HepG2 (cell line): ENCODE data around the gene UAP1. TPM values are rescaled to one million over a fixed set of nuclear protein-coding genes. Genes with fewer than 3 reads are reported as not detected.

Source experiments
- ASH2L ChIP-seq: fragments of 300-600, 200-600 bp; sonication (generic); IDR thresholded peaks from 2 replicates; pipeline ENCODE4 v1.7.0; 2017; ENCODE audit warnings: low read depth, mild to moderate bottlenecking, moderate library complexity, mixed read lengths, low read length; ENCODE audit not compliant: insufficient read length
- ATF6 ChIP-seq: sonication (generic); formaldehyde crosslinking; conservative IDR thresholded peaks from 2 replicates; pipeline ENCODE4 v1.4.0; 2020; ENCODE audit warnings: missing genetic modification reagents
- CBX5 ChIP-seq: sonication (generic); formaldehyde crosslinking; IDR thresholded peaks from 2 replicates; pipeline ENCODE4 v1.4.0; 2020; ENCODE audit warnings: missing genetic modification reagents, borderline replicate concordance
- HNF4G ChIP-seq, 2 experiments: sonication (generic) in 1 of 2; formaldehyde crosslinking in 1 of 2; IDR thresholded peaks; 2 replicates each; pipeline versions ENCODE4 v1.4.0 to v1.6.1; 2011 to 2020; ENCODE audit warnings: borderline replicate concordance in 2 of 2, low read depth in 2 of 2, mild to moderate bottlenecking in 2 of 2, low read length in 1 of 2, missing genetic modification reagents in 1 of 2, moderate library complexity in 1 of 2
- ISL2 ChIP-seq: sonication (generic); formaldehyde crosslinking; IDR thresholded peaks from 2 replicates; pipeline ENCODE4 v1.5.0; 2020; ENCODE audit warnings: missing genetic modification reagents
- PAF1 ChIP-seq: IDR thresholded peaks from 2 replicates; pipeline ENCODE4 v1.6.1; 2016; ENCODE audit warnings: missing genetic modification reagents, missing compliant biosample characterization
- PATZ1 ChIP-seq: sonication (generic); formaldehyde crosslinking; IDR thresholded peaks from 2 replicates; pipeline ENCODE4 v1.4.0; 2020; ENCODE audit warnings: missing genetic modification reagents
- PRMT3 ChIP-seq: sonication (generic); formaldehyde crosslinking; IDR thresholded peaks from 2 replicates; pipeline ENCODE4 v1.8.1; 2022; ENCODE audit warnings: low read depth, mild to moderate bottlenecking, moderate library complexity, missing genetic modification reagents, borderline replicate concordance
- SIN3A ChIP-seq: IDR thresholded peaks from 2 replicates; pipeline ENCODE4 v1.6.1; 2011; ENCODE audit warnings: low read depth, mild to moderate bottlenecking, control low read depth, low read length, borderline replicate concordance
- SP140L ChIP-seq: sonication (generic); formaldehyde crosslinking; IDR thresholded peaks from 2 replicates; pipeline ENCODE4 v1.4.0; 2020; ENCODE audit warnings: missing genetic modification reagents, borderline replicate concordance
- ZBTB21 ChIP-seq: sonication (generic); formaldehyde crosslinking; IDR thresholded peaks from 2 replicates; pipeline ENCODE4 v1.4.0; 2020; ENCODE audit warnings: missing genetic modification reagents
- ZNF251 ChIP-seq: sonication (generic); formaldehyde crosslinking; IDR thresholded peaks from 2 replicates; pipeline ENCODE4 v1.9.0; 2021; ENCODE audit warnings: mild to moderate bottlenecking, missing genetic modification reagents
- ZNF660 ChIP-seq: sonication (generic); formaldehyde crosslinking; IDR thresholded peaks from 2 replicates; pipeline ENCODE4 v1.5.1; 2020; ENCODE audit warnings: mild to moderate bottlenecking, low read depth, missing genetic modification reagents, borderline replicate concordance
- ZNF709 ChIP-seq: sonication (generic); formaldehyde crosslinking; IDR thresholded peaks from 2 replicates; pipeline ENCODE4 v1.5.0; 2020; ENCODE audit warnings: mild to moderate bottlenecking, missing genetic modification reagents
- ZSCAN31 ChIP-seq: sonication (generic); formaldehyde crosslinking; IDR thresholded peaks from 2 replicates; pipeline ENCODE4 v1.5.0; 2020; ENCODE audit warnings: low read depth, mild to moderate bottlenecking, missing genetic modification reagents
- polyA plus RNA-seq, 8 experiments: library from polyadenylated mRNA; depleted of rRNA in 3 of 8; stranded (reverse) in 7 of 8; unstranded in 1 of 8; fragments of >200 nt; fragmentation: Illumina TruSeq in 4 of 8; extraction: Trizol in 4 of 8; gene quantifications; 2 replicates each; pipeline versions ENCODE4 v1.2.1 to v1.2.3, GENCODE V29; 2011 to 2016; ENCODE audit warnings: low read depth in 4 of 8, missing spikeins in 1 of 8, mixed read lengths in 1 of 8; ENCODE audit not compliant: insufficient read depth in 1 of 8
- total RNA-seq, 5 experiments: library from RNA; depleted of rRNA; stranded (reverse); fragments of >200 nt; fragmentation: Illumina TruSeq; extraction: Trizol; gene quantifications; 2 replicates each; pipeline ENCODE4 v1.2.3, GENCODE V29; 2016; ENCODE audit warnings: low read depth in 1 of 5
- TF ChIP-seq, protein P1 (sequence below): sonication (generic); formaldehyde crosslinking; IDR thresholded peaks from 2 replicates; pipeline ENCODE4 v1.9.0; 2021; ENCODE audit warnings: missing genetic modification reagents, borderline replicate concordance
- TF ChIP-seq, protein P2 (sequence below): sonication (generic); formaldehyde crosslinking; IDR thresholded peaks from 2 replicates; pipeline ENCODE4 v1.5.1; 2020; ENCODE audit warnings: missing genetic modification reagents, mild to moderate bottlenecking, borderline replicate concordance
- TF ChIP-seq, protein P3 (sequence below): sonication (generic); formaldehyde crosslinking; IDR thresholded peaks from 2 replicates; pipeline ENCODE4 v1.4.0; 2020; ENCODE audit warnings: mild to moderate bottlenecking, missing genetic modification reagents
- TF ChIP-seq, protein P4 (sequence below): IDR thresholded peaks from 2 replicates; pipeline ENCODE4 v1.6.1; 2018; ENCODE audit warnings: missing genetic modification reagents

The UAP1 gene
- total and polyA plus RNA-seq, 2 of the 13 experiments (the other 11 are each of a cell fraction or from before 2014, with no cell fraction given) = 48.4 to 117 TPM

DNA sequence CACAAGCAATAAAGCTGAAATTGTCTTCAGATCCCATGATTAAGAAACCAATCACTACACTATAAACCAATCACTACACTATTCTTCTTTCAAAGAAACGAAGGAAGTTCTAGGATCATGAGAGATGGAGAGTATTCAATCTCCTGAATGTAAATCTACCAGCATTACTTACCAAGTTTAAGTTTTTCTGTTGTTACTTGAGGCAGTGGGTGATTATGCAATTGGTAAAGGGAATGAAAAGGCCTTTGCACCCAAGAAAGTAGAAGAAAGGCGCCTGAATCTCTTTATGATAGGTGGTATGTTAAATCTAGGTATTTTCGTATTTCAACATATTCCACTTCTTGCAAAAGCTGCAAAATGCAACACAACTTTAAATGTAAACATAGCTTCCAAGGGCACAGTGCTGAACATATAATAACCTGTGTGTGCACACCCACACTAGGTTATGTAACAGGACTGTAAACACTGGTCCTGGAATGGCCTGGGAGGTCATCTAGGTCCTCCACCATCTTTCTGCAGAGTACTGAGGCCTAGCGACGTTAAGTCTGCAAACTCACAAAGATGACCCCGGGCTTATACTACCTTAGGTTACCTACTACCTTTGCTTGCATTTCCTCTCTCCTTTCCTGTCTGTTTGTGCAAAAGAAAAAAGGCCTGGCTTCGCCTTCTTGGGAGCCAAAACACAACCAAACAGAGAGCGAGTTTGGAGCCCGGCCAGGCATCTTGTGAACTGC is 1.1 kb upstream of the UAP1 start (continued):
- TF ChIP-seq CBX5 (CRISPR knock-in tag) (peak; percentile 83; the same call in 1 of the 2 replicates), SIN3A (0 out of 2 replicates have a peak, but pooled peaks have one; percentile 48), ASH2L (peak; percentile 45), ZNF251 (CRISPR knock-in tag) (no peak), HNF4G (IDR thresholded peaks at IDR 0.05; ENCODE audit: borderline replicate concordance, low read depth, low read length) (peak; percentile 50; the same call in 1 of the 2 replicates), HNF4G (CRISPR knock-in tag; IDR thresholded peaks at IDR 0.05; ENCODE audit: borderline replicate concordance, low read depth) (peak; percentile 38; the same call in 1 of the 2 replicates), ZNF660 (CRISPR knock-in tag) (no peak), ISL2 (peak; percentile 42; the same call in 1 of the 2 replicates), ZNF709 (CRISPR knock-in tag) (0 out of 2 replicates have a peak, but pooled peaks have one; percentile 63), PRMT3 (CRISPR knock-in tag) (no peak), PATZ1 (CRISPR knock-in tag) (peak; percentile 73; the same call in 1 of the 2 replicates), ATF6 (CRISPR knock-in tag) (no peak), ZBTB21 (CRISPR knock-in tag) (no peak), PAF1 (CRISPR knock-in tag) (no peak), SP140L (CRISPR knock-in tag) (no peak), ZSCAN31 (0 out of 2 replicates have a peak, but pooled peaks have one; percentile 35)
- TF ChIP-seq, protein P1, sequence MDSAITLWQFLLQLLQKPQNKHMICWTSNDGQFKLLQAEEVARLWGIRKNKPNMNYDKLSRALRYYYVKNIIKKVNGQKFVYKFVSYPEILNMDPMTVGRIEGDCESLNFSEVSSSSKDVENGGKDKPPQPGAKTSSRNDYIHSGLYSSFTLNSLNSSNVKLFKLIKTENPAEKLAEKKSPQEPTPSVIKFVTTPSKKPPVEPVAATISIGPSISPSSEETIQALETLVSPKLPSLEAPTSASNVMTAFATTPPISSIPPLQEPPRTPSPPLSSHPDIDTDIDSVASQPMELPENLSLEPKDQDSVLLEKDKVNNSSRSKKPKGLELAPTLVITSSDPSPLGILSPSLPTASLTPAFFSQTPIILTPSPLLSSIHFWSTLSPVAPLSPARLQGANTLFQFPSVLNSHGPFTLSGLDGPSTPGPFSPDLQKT (CRISPR knock-in tag) = no peak
- TF ChIP-seq, protein P2, sequence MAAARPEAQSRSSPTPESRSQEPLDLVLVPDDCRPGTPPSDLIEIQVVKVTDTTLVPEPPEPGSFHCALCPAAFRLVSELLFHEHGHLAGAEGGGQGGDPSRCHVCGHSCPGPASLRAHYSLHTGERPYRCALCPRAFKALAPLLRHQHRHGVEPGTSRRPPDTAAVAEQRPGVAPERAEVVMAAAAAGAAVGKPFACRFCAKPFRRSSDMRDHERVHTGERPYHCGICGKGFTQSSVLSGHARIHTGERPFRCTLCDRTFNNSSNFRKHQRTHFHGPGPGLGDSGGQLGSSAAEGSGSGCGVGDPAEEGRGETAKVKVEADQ = no peak
- TF ChIP-seq, protein P3, sequence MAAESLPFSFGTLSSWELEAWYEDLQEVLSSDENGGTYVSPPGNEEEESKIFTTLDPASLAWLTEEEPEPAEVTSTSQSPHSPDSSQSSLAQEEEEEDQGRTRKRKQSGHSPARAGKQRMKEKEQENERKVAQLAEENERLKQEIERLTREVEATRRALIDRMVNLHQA = 0 out of 2 replicates have a peak, but pooled peaks have one; percentile 50
- TF ChIP-seq, protein P4, sequence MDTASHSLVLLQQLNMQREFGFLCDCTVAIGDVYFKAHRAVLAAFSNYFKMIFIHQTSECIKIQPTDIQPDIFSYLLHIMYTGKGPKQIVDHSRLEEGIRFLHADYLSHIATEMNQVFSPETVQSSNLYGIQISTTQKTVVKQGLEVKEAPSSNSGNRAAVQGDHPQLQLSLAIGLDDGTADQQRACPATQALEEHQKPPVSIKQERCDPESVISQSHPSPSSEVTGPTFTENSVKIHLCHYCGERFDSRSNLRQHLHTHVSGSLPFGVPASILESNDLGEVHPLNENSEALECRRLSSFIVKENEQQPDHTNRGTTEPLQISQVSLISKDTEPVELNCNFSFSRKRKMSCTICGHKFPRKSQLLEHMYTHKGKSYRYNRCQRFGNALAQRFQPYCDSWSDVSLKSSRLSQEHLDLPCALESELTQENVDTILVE (CRISPR knock-in tag) = peak; percentile 72; the same call in 1 of the 2 replicates
